Epithelial cell of prostate (primary cell): ENCODE results near the gene AGAP1.

ENCODE experiments used
- DNase-seq: peaks from one replicate; pipeline ENCODE4 v3.0.0-alpha.2; 2011; ENCODE audit warnings: low read depth, low spot score
- H3K27ac ChIP-seq: fragments of 450-650 bp; 2 replicates; pipeline ENCODE4 v1.5.1; 2017; ENCODE audit warnings: mild to moderate bottlenecking

Gene AGAP1

GRCh38 chr2:235766278-235766677, 272.4 kb downstream of the AGAP1 start:
- H3K27ac ChIP-seq, result no peak overlapping the region
- no peak for DNase-seq

- no peak overlapping the region for H3K27ac ChIP-seq
- DNase-seq, result no peak
Measured at GRCh38 chr2:235768606-235769005, 274.8 kb downstream of the AGAP1 start.

GRCh38 chr2:235769046-235769445, 275.2 kb downstream of the AGAP1 start:
- no peak for DNase-seq

GRCh38 chr2:235770909-235771820, 277.3 kb downstream of the AGAP1 start:
- H3K27ac ChIP-seq, result no peak overlapping the region
- DNase-seq, result no peak

More at GRCh38 chr2:235769046-235769445, 275.2 kb downstream of the AGAP1 start:
- no peak overlapping the region for H3K27ac ChIP-seq

GRCh38 chr2:235773188-235773928, 279.5 kb downstream of the AGAP1 start:
- DNase-seq, result no peak
- H3K27ac ChIP-seq, result no peak overlapping the region

- no peak overlapping the region for H3K27ac ChIP-seq
- DNase-seq, result no peak
Measured at GRCh38 chr2:235774153-235774870, 280.5 kb downstream of the AGAP1 start.

- no peak overlapping the region for H3K27ac ChIP-seq
- no peak for DNase-seq
Measured at GRCh38 chr2:235776531-235776930, 282.7 kb downstream of the AGAP1 start.

- no peak overlapping the region for H3K27ac ChIP-seq
- DNase-seq, result peak; percentile 26
Measured at GRCh38 chr2:235779444-235779896, 285.6 kb downstream of the AGAP1 start.

- DNase-seq, result no peak
- H3K27ac ChIP-seq, result no peak overlapping the region
Measured at GRCh38 chr2:235780401-235780800, 286.6 kb downstream of the AGAP1 start.

- DNase-seq, result no peak
- no peak overlapping the region for H3K27ac ChIP-seq
Measured at GRCh38 chr2:235781775-235782174, 287.9 kb downstream of the AGAP1 start.

GRCh38 chr2:235784788-235785187, 290.9 kb downstream of the AGAP1 start:
- DNase-seq, result no peak
- no peak overlapping the region for H3K27ac ChIP-seq

GRCh38 chr2:235789552-235789951, 295.7 kb downstream of the AGAP1 start:
- DNase-seq, result no peak

GRCh38 chr2:235793163-235793752, 299.4 kb downstream of the AGAP1 start:
- DNase-seq, result peak; percentile 31

More at GRCh38 chr2:235789552-235789951, 295.7 kb downstream of the AGAP1 start:
- no peak overlapping the region for H3K27ac ChIP-seq

GRCh38 chr2:235799281-235799680, 305.4 kb downstream of the AGAP1 start:
- DNase-seq, result no peak

More at GRCh38 chr2:235793163-235793752, 299.4 kb downstream of the AGAP1 start:
- no peak overlapping the region for H3K27ac ChIP-seq

GRCh38 chr2:235802542-235802941, 308.7 kb downstream of the AGAP1 start:
- no peak for DNase-seq

More at GRCh38 chr2:235799281-235799680, 305.4 kb downstream of the AGAP1 start:
- no peak overlapping the region for H3K27ac ChIP-seq

GRCh38 chr2:235803028-235803427, 309.2 kb downstream of the AGAP1 start:
- DNase-seq, result no peak
- H3K27ac ChIP-seq, result no peak overlapping the region

More at GRCh38 chr2:235802542-235802941, 308.7 kb downstream of the AGAP1 start:
- H3K27ac ChIP-seq, result no peak overlapping the region

- DNase-seq, result no peak
- no peak overlapping the region for H3K27ac ChIP-seq
Measured at GRCh38 chr2:235804676-235805075, 310.8 kb downstream of the AGAP1 start.

GRCh38 chr2:235806986-235807750, 313.3 kb downstream of the AGAP1 start:
- no peak overlapping the region for H3K27ac ChIP-seq
- no peak for DNase-seq

GRCh38 chr2:235808366-235808765, 314.5 kb downstream of the AGAP1 start:
- DNase-seq, result no peak
- H3K27ac ChIP-seq, result no peak overlapping the region
